GM20000 (cell line): Measurements from ENCODE around the gene MAP4K2.

Source experiments
- DNase-seq: peaks from one replicate; pipeline ENCODE4 v3.0.0; 2012; ENCODE audit warnings: low spot score
- TF ChIP-seq, protein P1 (sequence below): IDR thresholded peaks from 2 replicates; pipeline ENCODE4 v1.5.1; 2012; ENCODE audit warnings: mild to moderate bottlenecking, control low read depth; ENCODE audit errors: extremely low read depth, missing control alignments

MAP4K2 gene

DNA sequence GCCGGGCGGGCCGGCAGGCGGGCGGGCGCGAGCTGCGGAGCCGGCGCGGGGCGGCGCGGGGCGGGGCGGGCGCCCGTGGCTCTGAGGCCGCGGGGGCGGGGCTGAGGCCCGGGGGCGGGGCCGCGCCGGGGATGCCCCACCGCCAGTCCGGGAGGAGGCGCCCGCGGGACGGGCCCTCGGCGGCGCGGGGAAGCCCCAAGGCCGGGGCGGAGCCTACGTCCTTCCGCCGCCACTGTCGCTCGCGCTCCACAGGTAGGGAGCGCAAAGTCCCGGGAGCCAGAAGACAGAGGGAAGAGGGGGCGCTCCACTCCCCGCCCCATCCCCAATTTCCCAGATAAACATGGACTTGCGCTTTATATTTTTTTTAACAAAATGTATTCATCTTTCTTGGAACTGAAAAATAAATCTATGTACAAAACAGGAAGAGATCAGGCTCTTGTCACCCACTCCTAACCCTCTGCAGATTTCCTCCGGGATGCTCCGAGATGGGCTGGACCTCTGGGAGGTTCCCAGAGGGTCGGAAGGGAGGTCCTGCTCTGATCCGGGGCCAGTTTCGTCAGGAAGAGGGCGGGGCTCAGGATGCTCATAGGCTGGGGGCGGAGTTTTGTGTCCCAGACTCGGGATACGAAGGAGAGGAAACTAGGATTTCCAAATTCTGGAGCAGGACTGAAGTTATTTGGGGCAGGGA lies at the start of gene MAP4K2:
MAP4K2 (minus strand) TSS at position 57 of the 688 bp plus-strand sequence. CDS start 65 bp downstream, outside the sequence.
- DNase-seq, result peak; percentile 99

DNA sequence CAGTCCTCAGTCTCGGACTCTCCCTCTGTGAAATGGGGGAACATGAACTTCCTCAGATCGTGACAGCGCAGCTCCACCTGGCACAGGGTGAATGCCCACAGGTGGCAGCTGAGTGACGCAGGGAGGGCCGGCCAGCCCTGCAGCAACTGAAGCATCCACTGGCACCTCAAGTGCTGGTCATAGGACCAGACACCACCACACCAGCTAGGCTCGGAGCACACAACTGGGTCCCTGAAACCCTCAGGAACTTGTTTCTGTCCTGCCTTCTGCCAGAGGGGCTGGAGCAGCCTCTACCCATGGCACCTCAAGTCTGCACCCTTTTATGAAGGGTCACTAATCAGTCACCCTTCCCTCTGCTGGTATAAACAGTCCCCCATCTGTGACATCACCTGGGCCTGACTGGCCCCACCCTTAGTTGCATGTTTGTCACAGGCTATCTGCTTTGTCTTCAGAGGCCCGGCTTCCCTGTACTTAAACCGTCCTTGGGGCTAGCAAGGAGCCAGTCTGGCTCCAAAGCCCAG lies 48.9 kb upstream of the MAP4K2 start:
- TF ChIP-seq, protein P1, sequence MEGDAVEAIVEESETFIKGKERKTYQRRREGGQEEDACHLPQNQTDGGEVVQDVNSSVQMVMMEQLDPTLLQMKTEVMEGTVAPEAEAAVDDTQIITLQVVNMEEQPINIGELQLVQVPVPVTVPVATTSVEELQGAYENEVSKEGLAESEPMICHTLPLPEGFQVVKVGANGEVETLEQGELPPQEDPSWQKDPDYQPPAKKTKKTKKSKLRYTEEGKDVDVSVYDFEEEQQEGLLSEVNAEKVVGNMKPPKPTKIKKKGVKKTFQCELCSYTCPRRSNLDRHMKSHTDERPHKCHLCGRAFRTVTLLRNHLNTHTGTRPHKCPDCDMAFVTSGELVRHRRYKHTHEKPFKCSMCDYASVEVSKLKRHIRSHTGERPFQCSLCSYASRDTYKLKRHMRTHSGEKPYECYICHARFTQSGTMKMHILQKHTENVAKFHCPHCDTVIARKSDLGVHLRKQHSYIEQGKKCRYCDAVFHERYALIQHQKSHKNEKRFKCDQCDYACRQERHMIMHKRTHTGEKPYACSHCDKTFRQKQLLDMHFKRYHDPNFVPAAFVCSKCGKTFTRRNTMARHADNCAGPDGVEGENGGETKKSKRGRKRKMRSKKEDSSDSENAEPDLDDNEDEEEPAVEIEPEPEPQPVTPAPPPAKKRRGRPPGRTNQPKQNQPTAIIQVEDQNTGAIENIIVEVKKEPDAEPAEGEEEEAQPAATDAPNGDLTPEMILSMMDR, result no peak
- DNase-seq, result peak; percentile 71

More for the DNA sequence above, at the start of gene MAP4K2:
- TF ChIP-seq, protein P1, result no peak

DNA sequence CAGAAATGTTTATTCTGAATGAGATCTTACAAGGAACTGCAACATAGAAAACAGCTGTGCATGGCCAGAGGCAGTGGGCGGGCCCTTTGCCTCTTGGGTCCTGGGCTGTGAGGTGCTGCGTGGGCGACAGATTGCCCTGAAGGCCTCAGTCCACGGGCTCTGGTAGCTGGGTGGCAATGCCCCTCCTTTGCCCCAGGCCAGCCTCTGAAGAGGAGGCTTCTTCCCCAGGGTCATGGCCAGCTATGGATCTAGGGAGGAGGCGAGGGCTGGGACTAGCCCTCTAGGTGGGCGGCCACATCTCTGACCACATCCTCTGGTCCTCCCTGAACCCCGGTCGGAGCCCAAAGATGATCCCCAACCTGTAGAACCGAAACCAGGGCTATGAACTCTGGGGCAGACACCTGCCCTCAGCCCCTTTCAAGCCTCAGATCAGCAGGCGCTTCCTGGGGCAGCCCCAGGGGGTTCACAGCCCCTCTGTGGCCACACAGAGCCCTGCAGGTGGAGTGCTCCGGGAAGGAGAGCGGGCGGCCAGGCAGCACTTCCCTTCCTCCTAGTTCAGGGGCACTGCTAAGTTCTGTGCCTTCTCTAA lies 48.1 kb upstream of the MAP4K2 start:
- peak; percentile 91 for DNase-seq

DNA sequence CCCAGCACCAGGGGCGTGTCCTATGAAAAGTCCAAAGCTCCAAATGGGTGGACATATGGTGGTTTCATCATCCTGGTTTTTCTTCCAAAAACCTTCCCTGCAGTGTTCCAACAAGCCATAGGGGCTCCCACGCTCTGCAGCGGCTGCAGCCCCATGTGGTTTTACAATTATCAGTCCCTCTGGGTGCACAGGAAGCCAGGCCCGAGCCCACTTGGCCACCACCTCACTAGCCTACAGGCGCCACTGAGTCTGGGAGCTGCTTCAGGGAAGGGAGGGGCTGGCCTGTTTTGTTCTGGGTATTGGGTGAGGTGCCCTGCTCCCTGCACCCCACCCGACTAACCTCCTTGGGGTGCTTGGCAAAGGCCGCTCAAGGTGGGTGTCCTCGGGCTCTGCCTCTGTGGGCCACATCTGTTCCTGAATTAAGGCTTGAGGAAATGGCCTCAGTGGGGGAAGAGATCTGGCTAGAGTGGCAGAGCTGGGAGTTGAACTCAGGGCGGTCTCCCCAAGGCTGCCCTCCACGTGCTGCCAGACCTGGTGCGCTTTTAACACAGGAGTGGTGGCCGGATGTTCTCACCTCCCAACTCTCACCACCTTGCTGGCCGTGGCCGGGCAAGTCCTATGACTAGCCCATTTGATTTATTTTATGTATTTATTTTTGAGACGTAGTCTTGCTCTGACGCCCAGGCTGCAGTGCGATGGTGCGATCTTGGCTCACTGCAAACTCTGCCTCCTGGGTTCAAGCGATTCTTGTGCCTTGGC lies 46.8 kb upstream of the MAP4K2 start:
- TF ChIP-seq, protein P1, result no peak
- no peak for DNase-seq

More for the DNA sequence above, 48.1 kb upstream of the MAP4K2 start:
- TF ChIP-seq, protein P1, result peak; percentile 14

DNA sequence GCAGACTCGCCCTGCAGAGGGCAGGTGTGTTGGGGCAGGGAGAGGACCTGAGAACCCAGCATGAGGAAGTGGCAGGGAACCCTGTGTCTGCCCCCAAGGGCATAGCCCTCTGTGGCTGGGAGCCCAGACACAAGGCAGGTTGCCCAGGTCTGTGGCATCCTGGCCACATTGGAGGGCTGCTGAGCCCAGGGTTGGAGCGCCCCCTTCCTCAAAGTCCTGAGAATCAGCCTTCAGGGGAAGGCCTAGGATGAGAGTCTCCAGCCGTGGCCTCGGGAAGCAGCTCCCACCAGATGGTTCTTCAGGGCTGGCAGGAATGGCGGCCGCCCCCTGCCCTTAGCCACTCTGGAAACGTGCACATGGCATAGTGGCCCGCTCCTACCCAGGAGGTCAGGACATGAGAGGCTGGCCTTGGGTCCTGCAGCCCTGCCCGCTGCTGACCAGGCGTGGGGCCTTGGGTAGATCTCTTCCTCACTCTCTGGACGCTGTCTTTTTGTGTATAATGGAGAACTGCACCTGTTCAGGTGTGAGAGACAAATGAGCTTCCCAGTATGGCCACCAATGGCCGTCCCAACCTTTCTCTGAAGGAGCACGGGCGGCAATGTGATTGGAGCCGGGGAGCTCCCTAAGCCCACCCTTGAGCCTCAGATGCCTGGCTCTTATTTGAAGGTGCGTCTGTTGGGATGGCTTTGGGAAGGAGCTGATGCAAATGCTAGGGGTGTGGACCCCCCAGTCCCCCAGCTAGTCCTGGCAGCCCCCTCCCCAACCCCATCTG lies 46.0 kb upstream of the MAP4K2 start:
- no peak for DNase-seq
- TF ChIP-seq, protein P1, result peak; percentile 17

DNA sequence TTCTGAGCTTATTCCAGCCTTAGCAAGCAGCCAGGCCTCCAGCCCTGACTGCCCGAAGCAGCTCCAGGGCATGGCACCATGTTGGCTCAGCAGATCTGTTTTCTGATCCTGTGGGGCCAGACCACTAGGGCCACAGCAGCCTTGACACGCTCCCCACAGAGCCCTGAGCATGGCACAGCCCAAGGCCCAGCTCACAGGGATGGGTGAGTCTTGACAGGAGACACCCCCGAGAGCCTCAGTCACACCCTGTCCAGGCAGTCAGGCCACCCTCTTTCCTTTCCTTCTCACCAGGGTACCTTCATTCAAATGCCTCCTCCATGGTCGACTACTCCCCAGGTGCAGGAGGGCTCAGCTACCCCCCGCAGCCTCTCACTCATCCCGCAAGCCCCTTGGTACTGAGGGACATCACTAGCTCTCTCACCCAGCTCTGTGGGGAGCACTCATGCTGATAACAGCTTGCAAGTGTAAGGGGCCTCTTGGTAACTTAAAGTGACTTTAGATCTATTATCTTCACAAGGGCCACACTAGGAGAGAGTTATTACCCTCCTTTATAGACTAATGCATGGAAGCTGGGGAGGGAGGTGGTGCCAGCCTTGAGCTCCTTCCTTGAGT lies 45.3 kb upstream of the MAP4K2 start:
- TF ChIP-seq, protein P1, result no peak
- no peak for DNase-seq
